HL-60/S4 treated with phorbol 12-myristate 13-acetate at 8.2 ng/mL for 4 days and 3 days (cell line): Measurements from ENCODE around the gene KDM8.
"Not testable (repeated sequence)": the region's sequence is repeated elsewhere in the genome, so short reads cannot be mapped to it uniquely, and the experiment has no call there.

Experiments
- in situ Hi-C: fragments of 300-500 bp; cut with MboI; formaldehyde crosslinking; loops from 2 replicates; pipeline ENCODE4 v1.15.0; 2022; ENCODE audit warnings: low sequenced_read_pairs

Gene KDM8

GRCh38 chr16:27190316-27190871, 12.9 kb upstream of the KDM8 start:
- in situ Hi-C loops = no loop called here

DNA sequence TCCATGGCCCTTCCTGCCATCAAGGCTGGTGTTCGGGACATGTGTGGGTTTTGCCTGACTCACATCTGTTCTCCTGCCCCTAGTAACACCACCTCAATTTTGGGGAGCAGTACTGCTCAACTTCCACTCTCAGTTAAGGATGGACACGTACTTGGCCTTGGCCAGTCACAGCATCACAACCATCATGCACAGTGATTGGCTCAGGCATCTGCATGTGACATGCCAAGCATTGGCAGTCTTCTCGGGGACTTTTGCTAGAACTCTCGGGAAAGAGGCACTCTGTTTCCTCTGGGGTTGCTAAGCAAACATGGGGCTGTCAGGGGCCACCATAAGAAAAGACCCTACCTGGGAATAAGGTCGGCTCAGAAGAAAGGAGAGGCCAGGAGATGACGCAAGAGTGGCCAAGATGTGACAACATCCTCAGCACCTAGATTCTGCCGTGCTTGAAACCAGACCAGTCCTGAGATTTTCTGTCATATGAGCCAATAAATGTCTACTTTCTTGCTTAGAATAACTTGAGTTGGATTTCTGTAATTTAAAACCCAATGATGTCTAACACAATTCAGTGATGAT, 11.9 kb upstream of the KDM8 start:
- in situ Hi-C loops = no loop called here

DNA sequence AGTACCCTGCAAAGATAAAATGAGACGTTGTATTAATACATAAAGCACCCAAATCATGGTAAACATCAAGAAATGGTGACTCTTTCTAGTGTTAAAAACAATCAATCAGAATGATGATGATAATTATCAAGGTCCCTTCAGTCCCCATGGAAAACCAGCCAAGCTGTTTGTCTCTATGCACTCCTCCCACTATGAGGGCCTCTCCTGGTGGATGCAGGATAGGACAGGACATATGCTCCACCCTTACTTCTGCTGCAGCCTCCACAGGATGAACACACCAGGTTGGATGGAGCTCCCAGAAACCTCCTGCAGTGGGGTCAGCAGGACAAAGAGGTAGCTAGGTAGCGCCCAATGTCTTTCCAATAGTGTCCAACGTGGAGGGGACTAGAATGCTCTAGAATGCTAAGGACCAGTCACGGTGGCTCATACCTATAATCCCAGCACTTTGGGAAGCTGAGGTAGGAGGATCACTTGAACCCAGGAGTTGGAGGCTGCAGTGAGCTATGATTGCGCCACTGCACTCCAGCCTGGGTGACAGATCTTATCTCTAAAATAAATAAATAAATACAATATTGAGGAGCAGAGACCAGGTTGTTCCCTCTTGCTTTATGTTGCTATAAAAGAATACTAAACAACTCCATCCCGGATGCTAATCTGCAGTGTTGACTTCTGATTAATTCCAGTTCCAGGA, 9.9 kb upstream of the KDM8 start:
- in situ Hi-C loops = no loop called here

DNA sequence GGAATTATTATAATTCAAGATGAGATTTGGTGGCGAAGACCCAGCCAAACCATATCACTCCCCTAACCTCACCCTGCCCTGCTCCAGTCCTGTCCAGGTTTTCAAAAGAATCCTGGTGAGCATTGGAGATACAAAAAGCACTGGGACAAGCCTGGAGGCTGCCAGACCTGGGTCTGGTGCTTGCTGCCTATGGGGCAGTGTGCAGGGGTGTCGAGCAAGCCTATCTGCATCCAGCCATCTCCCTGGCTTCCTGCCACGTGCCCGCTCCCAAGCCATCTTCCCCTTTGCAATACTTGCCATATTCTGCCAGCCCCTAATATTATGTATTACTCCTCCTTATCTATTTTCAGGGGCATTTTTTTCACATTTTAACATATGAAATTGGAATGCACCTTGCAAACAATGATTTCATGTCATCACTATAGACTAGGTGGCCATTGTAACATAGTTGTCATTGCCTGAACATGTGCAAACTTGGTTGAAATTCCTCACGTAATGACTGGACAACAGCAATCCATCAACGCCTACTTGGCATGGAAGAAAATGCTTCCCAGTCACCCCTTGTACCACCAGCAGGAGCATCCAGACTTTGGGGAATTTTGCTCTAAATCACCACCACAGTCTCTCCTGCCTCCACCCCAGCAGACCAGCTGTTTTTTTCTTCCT, 8.1 kb upstream of the KDM8 start:
- in situ Hi-C loops = no loop called here

DNA sequence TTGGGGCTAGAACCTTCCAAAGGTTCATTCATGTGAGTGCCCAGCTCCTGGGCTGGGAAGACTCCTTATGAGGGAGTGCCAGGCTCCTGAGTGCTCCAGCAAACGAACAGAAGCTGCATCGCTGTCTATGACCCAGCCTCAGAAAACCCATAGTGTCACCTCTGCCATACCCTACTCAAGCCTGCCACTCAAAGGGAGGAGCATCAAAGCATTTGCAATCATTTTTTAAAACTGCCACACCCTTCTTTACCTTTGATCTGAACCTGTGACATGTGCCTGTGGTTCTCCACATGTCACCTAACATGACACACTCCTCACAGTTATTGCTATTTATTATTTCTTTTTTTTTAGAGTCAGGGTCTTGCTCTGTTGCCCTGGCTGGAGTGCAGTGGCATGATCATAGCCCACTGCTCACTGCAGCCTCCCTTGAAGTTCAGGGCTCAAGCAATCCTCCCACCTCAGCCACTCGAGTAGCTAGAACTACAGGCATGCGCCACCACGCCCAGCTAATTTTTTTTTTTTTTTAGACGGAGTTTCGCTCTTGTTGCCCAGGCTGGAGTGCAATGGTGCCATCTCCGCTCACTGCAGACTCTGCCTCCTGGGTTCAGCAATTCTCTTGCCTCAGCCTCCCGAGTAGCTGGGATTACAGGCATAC, 7.3 kb upstream of the KDM8 start:
- in situ Hi-C loops = no loop called here

- in situ Hi-C loops = no loop called here
Observed at GRCh38 chr16:27197004-27197403, 6.3 kb upstream of the KDM8 start.

DNA sequence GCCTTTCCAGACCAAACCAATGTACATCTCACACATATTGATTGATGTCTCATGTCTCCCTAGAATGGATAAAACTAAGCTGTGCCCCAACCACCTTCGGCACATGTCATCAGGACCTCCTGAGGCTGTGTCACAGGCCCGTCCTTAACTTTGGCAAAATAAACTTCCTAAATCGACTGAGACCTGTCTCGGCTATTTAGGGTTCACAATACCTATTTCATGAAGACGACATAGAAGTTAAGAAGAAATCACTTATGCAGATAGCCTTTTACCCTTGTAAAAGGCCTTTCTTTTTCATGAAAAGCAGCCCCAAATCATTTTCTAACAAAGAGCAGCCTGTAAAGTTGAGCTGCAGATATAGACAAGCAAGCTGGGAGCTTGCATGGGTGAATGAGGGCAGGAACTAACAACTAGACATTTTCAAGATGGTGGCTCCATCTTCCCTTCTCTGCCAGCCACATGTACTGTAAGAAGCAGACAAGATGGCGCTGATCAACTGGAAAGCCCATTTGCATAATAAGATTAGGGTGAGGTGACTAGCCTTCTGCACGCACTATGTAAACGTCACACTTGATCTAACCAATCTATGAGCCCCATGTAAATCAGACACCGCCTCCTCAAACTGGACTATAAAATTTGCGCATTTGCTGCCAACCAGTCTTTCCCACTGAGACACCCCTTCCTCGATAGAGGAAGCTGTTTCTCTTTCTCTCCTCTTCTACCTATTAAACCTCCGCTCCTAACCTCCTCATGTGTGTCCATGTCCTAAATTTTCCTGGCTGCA, 4.7 kb upstream of the KDM8 start:
- in situ Hi-C loops = no loop called here

DNA sequence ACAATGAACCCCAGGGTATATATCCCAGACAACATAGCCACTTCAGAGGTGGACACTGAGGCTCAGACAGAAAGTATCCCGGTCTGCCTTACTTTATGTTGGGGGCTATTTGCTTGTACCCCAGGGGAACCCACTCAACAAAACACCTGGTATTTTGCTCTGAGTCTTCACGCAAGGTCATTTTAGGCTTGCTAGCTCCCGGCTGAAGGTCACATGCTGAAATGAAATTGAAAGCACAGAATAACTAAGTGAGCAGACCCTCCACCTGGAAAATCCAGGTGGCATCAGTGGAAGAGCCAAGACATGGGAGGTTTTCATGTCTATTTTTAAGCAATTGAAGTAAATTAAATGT, 4.1 kb upstream of the KDM8 start:
- in situ Hi-C loops = no loop called here

- in situ Hi-C loops = no loop called here
Observed at GRCh38 chr16:27199736-27200135, 3.6 kb upstream of the KDM8 start.

GRCh38 chr16:27200914-27201313, 2.4 kb upstream of the KDM8 start:
- in situ Hi-C loops = not testable (repeated sequence)

GRCh38 chr16:27202923-27203506, 311 bp upstream of the KDM8 start:
- in situ Hi-C loops = no loop called here

GRCh38 chr16:27204312-27204915, 1.1 kb downstream of the KDM8 start:
- in situ Hi-C loops = no loop called here

GRCh38 chr16:27205423-27206065, 2.2 kb downstream of the KDM8 start:
- in situ Hi-C loops = no loop called here

- in situ Hi-C loops = not testable (repeated sequence)
Observed at GRCh38 chr16:27207121-27207520, 3.8 kb downstream of the KDM8 start.

DNA sequence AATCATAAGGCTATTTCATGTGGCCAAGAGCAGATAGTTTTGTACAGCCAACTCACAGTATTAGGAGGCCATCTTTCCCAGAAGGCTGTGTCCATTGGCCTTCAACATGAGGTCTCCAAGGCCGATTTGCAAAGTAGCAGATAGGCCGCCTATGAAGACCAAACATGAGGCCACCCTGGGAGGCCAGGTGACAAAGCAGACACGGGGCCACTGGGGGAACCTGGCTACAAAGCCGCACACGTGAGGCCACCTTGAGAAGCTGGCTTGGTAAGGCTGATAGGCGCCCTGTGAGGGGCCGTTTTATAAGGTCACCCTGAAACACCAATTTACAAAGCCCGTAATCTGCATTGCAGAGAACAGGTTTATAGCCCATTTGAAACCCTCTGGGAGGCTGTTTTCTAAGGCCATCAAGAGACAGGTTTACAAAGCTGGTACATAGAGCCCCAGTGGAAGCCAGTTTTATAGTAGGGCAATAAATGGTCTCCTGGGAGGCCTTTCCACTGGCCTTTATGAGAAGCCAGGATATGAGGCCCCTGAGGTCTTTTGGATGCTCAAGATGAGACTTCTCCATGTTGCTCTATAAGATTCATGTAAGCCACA, 4.9 kb downstream of the KDM8 start:
- in situ Hi-C loops = no loop called here

DNA sequence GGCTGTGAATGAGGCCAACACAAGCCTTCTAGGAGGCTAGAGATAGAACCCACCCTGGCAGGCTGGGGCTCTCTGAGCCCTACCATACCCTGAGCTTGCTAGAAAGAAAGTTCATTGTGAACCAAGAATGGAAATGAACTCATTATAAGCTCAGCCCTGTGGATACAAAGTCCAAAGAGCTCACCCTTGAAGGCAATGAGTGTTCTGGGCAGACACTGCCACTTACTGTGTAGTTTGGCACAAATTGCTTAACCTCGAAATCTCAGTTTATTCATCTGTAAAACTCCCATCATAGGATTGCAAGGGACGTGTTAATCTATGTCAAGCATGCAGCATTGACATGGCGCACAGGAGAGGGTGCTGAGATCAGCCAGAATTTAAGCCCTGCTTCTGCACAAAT, 5.5 kb downstream of the KDM8 start:
- in situ Hi-C loops = no loop called here

DNA sequence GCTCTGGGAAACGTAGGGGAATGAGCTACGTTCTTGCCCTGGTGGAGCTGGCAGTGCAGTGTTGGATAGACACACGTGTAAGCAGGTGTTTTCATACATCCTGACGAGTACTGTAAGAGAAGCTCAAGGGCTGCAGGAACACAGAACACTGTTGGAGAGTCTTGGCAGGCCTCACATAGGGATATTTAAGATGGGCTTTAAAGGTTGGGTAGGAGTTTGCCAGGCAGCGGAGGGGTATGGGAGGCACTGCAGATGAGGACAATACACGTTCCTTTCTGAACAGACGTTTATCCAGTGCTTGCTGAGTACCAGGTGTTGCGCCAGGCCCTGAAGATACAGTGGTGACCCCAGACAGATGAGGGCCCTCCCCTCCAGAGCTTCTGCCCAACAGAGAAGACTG, 6.3 kb downstream of the KDM8 start:
- in situ Hi-C loops = no loop called here

DNA sequence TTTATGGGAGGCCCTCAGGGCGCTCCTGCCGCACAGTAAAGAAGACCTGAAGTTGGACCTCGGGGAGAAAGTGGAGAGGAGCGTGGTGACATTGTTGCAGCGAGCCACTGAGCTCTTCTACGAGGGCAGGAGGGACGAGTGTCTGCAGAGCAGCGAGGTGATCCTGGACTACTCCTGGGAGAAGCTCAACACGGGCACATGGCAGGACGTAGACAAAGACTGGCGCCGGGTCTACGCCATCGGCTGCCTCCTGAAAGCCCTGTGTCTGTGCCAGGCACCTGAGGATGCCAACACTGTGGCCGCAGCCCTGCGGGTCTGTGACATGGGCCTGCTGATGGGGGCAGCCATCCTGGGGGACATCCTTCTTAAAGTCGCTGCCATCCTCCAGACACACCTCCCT, 6.8 kb downstream of the KDM8 start:
- in situ Hi-C loops = no loop called here

DNA sequence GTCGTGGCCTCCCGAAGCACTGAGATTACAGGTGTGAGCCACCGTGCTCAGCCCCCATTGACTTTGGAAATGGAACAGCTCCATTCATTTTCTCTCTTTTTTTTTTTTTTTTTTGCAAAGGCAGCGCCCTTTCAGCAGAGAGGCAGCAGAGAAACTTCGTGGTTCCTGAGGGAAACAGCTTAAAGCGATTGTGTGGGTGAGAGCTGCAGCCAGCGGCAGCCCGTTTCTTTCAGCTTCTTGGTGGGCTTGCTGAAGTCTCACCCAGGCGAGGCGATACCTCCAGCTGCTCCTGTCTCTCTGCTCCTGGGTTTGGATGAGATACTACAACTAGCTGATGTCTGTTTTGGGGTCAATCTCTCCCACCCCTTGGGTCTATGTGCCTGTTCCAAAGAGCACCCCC, 7.7 kb downstream of the KDM8 start:
- in situ Hi-C loops = no loop called here
